ENCODE data around the gene SCAP.
A peak's percentile ranks its signal among the peaks of the same experiment; 100 is the strongest.
"Not testable (repeated sequence)": the region's sequence is repeated elsewhere in the genome, so short reads cannot be mapped to it uniquely, and the experiment has no call there.

The SCAP gene

GRCh38 chr3:47480267-47480666, 4.5 kb upstream of the SCAP start:
- not testable (repeated sequence) for DNase-seq

DNA sequence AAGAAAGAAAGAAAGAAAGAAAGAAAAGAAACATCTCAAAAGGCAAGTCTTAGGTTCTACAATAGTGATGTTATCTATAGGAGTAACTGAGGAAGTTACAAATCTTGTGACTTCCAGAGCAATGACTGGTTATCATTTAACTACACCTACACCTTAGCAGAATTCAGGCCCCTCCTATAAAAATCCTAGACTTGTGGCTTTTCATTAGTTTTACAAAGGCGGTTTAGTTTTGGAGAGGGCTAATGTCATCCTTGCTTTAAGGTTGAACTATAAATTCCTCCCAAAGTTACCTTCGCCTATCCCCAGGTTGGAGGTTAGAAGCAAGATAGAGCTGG, 4.1 kb upstream of the SCAP start:
- no peak for DNase-seq

GRCh38 chr3:47478022-47478421, 2.3 kb upstream of the SCAP start:
- no peak for DNase-seq

- DNase-seq: no peak
These were observed 981 bp upstream of the SCAP start for GRCh38 chr3:47476644-47477199.

DNA sequence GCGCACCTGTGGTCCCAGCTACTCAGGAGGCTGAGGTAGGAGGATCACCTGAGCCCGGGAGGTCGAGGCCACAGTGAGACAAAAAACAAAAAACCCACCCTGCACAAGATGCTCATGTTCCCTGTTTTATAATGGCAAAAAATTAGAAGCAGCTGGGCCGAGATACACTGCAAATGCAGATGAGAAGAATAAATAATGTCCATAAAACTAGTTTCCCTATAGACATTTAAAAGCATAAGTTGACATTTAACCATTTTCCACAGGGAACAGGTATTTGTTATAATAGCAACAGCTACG, 537 bp upstream of the SCAP start:
- DNase-seq: no peak

- DNase-seq: no peak
These were observed 642 bp downstream of the SCAP start for GRCh38 chr3:47475029-47475569.

GRCh38 chr3:47473391-47473790, 2.4 kb downstream of the SCAP start:
- DNase-seq: no peak

DNA sequence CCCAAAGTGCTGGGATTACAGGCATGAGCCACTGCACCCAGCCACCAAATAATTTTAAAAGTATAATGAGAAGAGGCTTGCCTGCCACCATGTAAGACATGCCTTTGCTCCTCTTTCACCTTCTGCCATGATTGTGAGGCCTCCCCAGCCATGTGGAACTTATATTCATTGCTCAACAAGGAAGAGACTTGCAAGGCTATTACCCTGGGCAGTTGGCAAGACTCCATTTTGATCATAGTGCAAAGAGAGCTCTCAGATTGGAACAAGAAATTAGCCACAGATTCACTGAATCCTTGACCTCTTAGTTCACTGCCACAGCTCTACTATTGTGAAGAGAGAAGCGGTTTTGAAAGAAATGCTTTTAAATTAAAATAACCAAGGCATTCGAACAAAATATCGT, 6.1 kb downstream of the SCAP start:
- DNase-seq: no peak

DNA sequence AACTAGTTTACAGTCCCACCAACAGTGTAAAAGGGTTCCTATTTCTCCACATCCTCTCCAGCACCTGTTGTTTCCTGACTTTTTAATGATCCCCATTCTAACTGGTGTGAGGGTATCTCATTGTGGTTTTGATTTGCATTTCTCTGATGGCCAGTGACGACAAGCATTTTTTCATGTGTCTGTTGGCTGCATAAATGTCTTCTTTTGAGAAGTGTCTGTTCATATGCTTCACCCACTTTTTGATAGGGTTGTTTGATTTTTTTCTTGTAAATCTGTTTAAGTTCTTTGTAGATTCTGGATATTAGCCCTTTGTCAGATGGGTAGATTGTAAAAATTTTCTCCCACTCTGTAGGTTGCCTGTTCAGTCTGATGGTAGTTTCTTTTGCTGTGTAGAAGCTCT, 7.4 kb downstream of the SCAP start:
- DNase-seq: not testable (repeated sequence)

GRCh38 chr3:47464588-47464987, 11.2 kb downstream of the SCAP start:
- DNase-seq: peak; percentile 52

GRCh38 chr3:47459534-47460085, 16.1 kb downstream of the SCAP start:
- not testable (repeated sequence) for DNase-seq

- no peak for DNase-seq
These were observed 18.8 kb downstream of the SCAP start for GRCh38 chr3:47456984-47457383.

- peak; percentile 29 for DNase-seq
These were observed 19.8 kb downstream of the SCAP start for GRCh38 chr3:47455806-47456452.

- no peak for DNase-seq
These were observed 23.1 kb downstream of the SCAP start for GRCh38 chr3:47452453-47453215.

DNA sequence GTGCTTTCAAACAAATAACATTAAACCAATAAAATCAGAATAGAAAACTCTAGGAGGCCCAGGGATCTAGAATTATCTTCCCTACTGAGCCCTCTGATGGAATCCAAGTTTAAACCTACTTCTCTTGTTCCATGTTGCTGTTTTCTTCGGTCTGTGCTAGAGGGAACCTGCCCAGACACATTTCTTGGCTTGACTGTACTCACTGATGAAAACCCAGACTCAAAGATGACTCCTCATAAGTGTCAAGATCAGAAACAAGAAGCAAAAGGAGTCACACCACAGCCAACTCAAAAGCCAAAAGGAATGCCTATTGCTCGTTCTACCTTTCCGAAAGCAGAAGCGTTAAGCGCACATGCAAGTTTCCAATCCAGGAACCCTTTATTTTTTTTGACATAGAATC, 31.6 kb downstream of the SCAP start:
- no peak for DNase-seq

- DNase-seq: no peak
These were observed 32.1 kb downstream of the SCAP start for GRCh38 chr3:47443611-47443995.

DNA sequence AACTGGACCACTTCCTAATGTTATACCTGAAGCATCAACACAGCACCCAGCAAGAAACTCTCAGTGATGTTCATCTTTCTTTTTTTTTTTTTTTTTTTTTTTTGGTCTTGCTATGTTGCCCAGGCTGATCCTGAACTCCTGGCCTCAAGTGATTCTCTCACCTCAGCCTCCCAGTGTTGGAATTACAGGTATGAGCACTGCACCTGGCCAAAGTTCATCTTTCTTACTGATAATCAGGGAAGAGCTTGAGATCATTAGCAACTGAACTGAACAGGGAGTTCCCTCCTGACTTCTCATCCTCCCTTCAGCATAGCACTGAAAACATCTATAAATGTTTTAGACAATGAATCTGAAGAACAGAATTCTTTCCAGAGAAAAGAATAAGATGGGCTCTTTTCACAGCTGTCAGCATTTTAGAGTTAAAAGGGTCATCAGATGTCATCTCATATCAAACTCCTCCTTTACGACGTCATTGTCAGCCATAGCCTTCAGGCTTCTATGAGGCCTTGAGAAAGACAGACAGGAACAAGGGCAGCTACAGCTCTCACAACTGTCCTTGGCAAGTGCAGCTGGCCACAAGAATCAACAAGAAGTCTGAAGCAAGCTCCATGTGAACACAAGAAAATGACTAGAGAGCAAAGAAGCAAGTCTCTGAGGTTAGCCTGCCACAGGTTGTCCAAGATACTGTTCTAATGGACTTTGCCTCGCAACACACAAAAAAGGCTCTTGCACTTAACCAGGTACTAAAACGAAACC, 33.8 kb downstream of the SCAP start:
- no peak for DNase-seq

GRCh38 chr3:47440131-47440530, 35.6 kb downstream of the SCAP start:
- DNase-seq: peak; percentile 35

GRCh38 chr3:47436180-47436579, 39.6 kb downstream of the SCAP start:
- no peak for DNase-seq

DNA sequence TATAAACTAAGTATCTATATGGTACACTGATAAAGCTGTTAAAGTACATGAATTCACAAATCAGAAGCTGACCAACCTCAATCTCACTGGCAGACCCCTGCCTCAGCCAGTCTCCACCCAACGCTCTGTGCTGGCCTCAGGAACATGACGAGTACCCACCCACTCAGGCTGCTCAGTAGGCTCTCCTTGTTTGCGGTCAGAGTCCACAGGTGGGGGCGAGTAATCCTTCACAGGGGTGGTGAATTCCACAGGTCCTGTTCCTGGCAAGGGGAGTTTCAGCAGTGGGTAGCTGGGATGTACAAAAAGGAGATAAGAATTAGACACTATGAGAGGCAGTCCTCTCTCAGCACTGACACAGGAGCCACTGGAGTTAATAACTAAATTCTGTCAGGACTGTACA, 40.9 kb downstream of the SCAP start:
- DNase-seq: no peak

- DNase-seq: no peak
These were observed 41.9 kb downstream of the SCAP start for GRCh38 chr3:47433796-47434195.

DNA sequence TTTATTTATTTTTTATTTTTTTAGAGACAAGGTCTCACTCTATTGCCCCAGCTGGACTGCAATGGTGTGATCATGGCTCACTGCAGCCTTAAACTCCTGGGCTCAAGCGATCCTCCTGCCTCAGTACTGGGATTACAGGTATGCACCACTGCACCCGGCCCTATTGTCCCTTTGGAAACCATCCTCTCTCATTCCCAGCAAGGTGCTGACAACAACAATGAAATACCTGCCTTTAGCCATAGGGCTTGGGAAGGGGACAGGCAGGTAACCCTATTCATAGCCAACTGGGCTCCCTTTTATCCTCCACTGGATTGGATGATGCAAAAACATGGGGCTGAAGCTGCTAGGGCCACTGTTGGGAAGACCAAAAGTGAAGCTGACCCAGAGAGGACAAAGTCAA, 43.1 kb downstream of the SCAP start:
- DNase-seq: no peak

- no peak for DNase-seq
These were observed 44.5 kb downstream of the SCAP start for GRCh38 chr3:47431225-47431624.
